Measurements from ENCODE around the gene TMEM240. TPM values are rescaled to one million over a fixed set of nuclear protein-coding genes. Genes with fewer than 3 reads are reported as not detected.

The TMEM240 gene
- 2.2 and 2.3 TPM in 2 replicates for total RNA-seq

GRCh38 chr1:1540090-1540817 lies at the start of gene TMEM240:
Gene TMEM240 (minus strand): TSS chr1:1540624. CDS start chr1:1540346, 278 bp downstream.
- peak within 1 kb of the TSS; percentile 62 for H3K4me3 ChIP-seq (ENCODE audit: low read depth, low read length)
- TF ChIP-seq, protein P1, sequence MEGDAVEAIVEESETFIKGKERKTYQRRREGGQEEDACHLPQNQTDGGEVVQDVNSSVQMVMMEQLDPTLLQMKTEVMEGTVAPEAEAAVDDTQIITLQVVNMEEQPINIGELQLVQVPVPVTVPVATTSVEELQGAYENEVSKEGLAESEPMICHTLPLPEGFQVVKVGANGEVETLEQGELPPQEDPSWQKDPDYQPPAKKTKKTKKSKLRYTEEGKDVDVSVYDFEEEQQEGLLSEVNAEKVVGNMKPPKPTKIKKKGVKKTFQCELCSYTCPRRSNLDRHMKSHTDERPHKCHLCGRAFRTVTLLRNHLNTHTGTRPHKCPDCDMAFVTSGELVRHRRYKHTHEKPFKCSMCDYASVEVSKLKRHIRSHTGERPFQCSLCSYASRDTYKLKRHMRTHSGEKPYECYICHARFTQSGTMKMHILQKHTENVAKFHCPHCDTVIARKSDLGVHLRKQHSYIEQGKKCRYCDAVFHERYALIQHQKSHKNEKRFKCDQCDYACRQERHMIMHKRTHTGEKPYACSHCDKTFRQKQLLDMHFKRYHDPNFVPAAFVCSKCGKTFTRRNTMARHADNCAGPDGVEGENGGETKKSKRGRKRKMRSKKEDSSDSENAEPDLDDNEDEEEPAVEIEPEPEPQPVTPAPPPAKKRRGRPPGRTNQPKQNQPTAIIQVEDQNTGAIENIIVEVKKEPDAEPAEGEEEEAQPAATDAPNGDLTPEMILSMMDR (IDR thresholded peaks at IDR 0.05; ENCODE audit: insufficient read depth, low read depth, low read length), result no peak
- DNase-seq (ENCODE audit: low read depth), result peak; percentile 79

- TF ChIP-seq, protein P1 (IDR thresholded peaks at IDR 0.05; ENCODE audit: insufficient read depth, low read depth, low read length), result no peak
- DNase-seq (ENCODE audit: low read depth), result no peak
- no peak overlapping the region for H3K4me3 ChIP-seq (ENCODE audit: low read depth, low read length)
These were observed 43.1 kb upstream of the TMEM240 start for GRCh38 chr1:1583347-1584010.

DNA sequence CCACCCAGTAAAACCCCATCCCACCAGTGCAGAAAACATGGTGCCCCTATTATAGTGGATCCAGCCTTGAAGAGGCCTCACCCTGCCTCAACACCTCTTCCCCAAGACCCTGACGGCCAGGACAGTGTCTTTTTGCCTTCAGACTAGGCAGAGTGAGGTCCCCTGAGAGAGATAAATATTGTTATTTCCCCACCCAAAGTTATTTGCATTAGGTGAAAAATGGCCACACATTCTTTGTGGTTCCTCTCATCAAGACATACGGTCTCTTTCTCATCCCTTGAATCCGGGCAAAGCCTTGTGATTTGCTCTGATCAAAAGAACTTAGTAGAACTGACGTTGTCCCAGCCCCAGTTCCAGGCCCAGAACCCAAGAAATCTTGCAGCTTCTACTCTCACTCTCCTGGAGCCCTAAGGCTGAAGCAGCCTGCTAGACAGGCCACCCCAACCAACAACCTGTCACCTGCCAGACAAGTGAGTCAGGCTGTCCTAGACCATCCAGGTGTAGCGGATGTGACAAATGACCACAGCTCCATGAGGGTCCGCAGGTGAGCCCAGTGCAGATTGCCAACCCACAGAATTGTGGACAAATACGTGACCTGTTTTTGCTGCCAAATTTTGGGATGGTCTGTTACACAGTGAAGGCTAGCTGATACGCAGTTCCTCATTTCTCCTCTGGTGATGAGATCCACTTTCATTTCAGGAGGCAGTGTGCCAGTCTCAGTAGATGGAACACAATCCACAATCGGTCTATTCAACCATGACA lies 42.3 kb upstream of the TMEM240 start:
- no peak for DNase-seq (ENCODE audit: low read depth)
- TF ChIP-seq, protein P1 (IDR thresholded peaks at IDR 0.05; ENCODE audit: insufficient read depth, low read depth, low read length), result no peak
- H3K4me3 ChIP-seq (ENCODE audit: low read depth, low read length), result no peak overlapping the region

- TF ChIP-seq, protein P1 (IDR thresholded peaks at IDR 0.05; ENCODE audit: insufficient read depth, low read depth, low read length), result no peak
- no peak for DNase-seq (ENCODE audit: low read depth)
- no peak overlapping the region for H3K4me3 ChIP-seq (ENCODE audit: low read depth, low read length)
These were observed 38.0 kb upstream of the TMEM240 start for GRCh38 chr1:1578371-1578940.

GRCh38 chr1:1577367-1578011 lies 37.1 kb upstream of the TMEM240 start:
- TF ChIP-seq, protein P1 (IDR thresholded peaks at IDR 0.05; ENCODE audit: insufficient read depth, low read depth, low read length), result no peak
- DNase-seq (ENCODE audit: low read depth), result no peak
- H3K4me3 ChIP-seq (ENCODE audit: low read depth, low read length), result no peak overlapping the region

Measured in fibroblast of villous mesenchyme (primary cell).